Measurements from ENCODE around the gene BCAP31. TPM values are rescaled to one million over a fixed set of nuclear protein-coding genes. Genes with fewer than 3 reads are reported as not detected.

BCAP31 gene
- total RNA-seq, 1 experiment from 2014 or later, result 289 TPM

GRCh38 chrX:153667281-153667955, 56.8 kb downstream of the BCAP31 start:
- Histone ChIP-seq H3K9ac (ENCODE audit: low read length) (no peak overlapping the region), H3F3A (ENCODE audit: low read length, unreplicated experiment) (no peaks in the 10 kb centered on the region), H3K4me3 (ENCODE audit: low read length) (peak overlapping the region; percentile 41; the same call in 1 of the 2 replicates), H3K4me2 (ENCODE audit: low read length) (peak overlapping the region; percentile 67), H3K9me2 (replicated peaks; ENCODE audit: low read length) (no peaks in the 10 kb centered on the region), H3K9me3 (ENCODE audit: low read length) (no peaks in the 10 kb centered on the region), H3K4me1 (ENCODE audit: insufficient read depth, low read length) (no peaks in the 10 kb centered on the region), H3K27me3 (ENCODE audit: low read length) (no peaks in the 10 kb centered on the region), H4K20me1 (ENCODE audit: low read length) (no peaks in the 10 kb centered on the region), H3K36me3 (ENCODE audit: low read depth, low read length) (no peaks in the 10 kb centered on the region), H3K79me2 (ENCODE audit: low read length) (no peaks in the 10 kb centered on the region), H3K27ac (ENCODE audit: low read length) (no peak overlapping the region), H2AFZ (ENCODE audit: low read length) (peak overlapping the region; percentile 64; the same call in 1 of the 2 replicates)
- ATAC-seq, result peak; percentile 26
- no peak for DNase-seq
- TF ChIP-seq EZH2phosphoT487 (IDR thresholded peaks at IDR 0.05; ENCODE audit: borderline replicate concordance, low read length) (no peak), EZH2 (IDR thresholded peaks at IDR 0.05; ENCODE audit: low read length, unreplicated experiment) (no peak), CTCF (conservative IDR thresholded peaks at IDR 0.05; ENCODE audit: low read depth, low read length) (no peak)
- CTCF ChIA-PET, result interaction anchor here (1.0 to 1.7 kb wide), 6 partner anchors 10 to 128 kb away, joined by 3 to 9 read pairs (median 6); partner anchors contain the start of gene CCNQ
- no TSS peak for BruUV-seq (replicated peaks)
- POLR2A ChIA-PET (ENCODE audit: unreplicated experiment), result no interaction called here
- intact Hi-C loops (cut with micrococcal nuclease), result loop anchor here (5.0 kb wide), 1 partner anchor 130 kb away; no protein-coding TSS in a partner anchor

GRCh38 chrX:153665726-153666306, 58.4 kb downstream of the BCAP31 start:
- H3K27me3 ChIP-seq (ENCODE audit: low read length), result 0 out of 2 replicates have a peak, but pooled peaks cover 2% of the 10 kb centered on the region
- H3K4me2 ChIP-seq (ENCODE audit: low read length), result no peak overlapping the region
- DNase-seq (no peak), ATAC-seq (no peak)
- no peak overlapping the region for H3K4me3 ChIP-seq (ENCODE audit: low read length)
- no peaks in the 10 kb centered on the region for H3K9me2 ChIP-seq (replicated peaks; ENCODE audit: low read length)
- no peaks in the 10 kb centered on the region for H3K4me1 ChIP-seq (ENCODE audit: insufficient read depth, low read length)
- ChIA-PET POLR2A (ENCODE audit: unreplicated experiment) (no interaction called here), CTCF (no interaction called here)
- no peak overlapping the region for H3K9ac ChIP-seq (ENCODE audit: low read length)
- no peaks in the 10 kb centered on the region for H3F3A ChIP-seq (ENCODE audit: low read length, unreplicated experiment)
- no peaks in the 10 kb centered on the region for H3K36me3 ChIP-seq (ENCODE audit: low read depth, low read length)
- TF ChIP-seq CTCF (conservative IDR thresholded peaks at IDR 0.05; ENCODE audit: low read depth, low read length) (no peak), EZH2 (IDR thresholded peaks at IDR 0.05; ENCODE audit: low read length, unreplicated experiment) (no peak), EZH2phosphoT487 (IDR thresholded peaks at IDR 0.05; ENCODE audit: borderline replicate concordance, low read length) (no peak)
- no peak overlapping the region for H2AFZ ChIP-seq (ENCODE audit: low read length)
- intact Hi-C loops (cut with micrococcal nuclease), result loop anchor here (5.0 kb wide), 1 partner anchor 129 kb away; no protein-coding TSS in a partner anchor
- H4K20me1 ChIP-seq (ENCODE audit: low read length), result no peaks in the 10 kb centered on the region
- no peaks in the 10 kb centered on the region for H3K79me2 ChIP-seq (ENCODE audit: low read length)
- BruUV-seq (replicated peaks), result no TSS peak
- H3K27ac ChIP-seq (ENCODE audit: low read length), result no peak overlapping the region
- no peaks in the 10 kb centered on the region for H3K9me3 ChIP-seq (ENCODE audit: low read length)

- Histone ChIP-seq H3K36me3 (ENCODE audit: low read depth, low read length) (no peaks in the 10 kb centered on the region), H3K4me3 (ENCODE audit: low read length) (no peak overlapping the region), H3K9me3 (ENCODE audit: low read length) (no peaks in the 10 kb centered on the region), H3K9me2 (replicated peaks; ENCODE audit: low read length) (no peaks in the 10 kb centered on the region), H2AFZ (ENCODE audit: low read length) (no peak overlapping the region), H3K79me2 (ENCODE audit: low read length) (no peaks in the 10 kb centered on the region), H4K20me1 (ENCODE audit: low read length) (no peaks in the 10 kb centered on the region), H3K27ac (ENCODE audit: low read length) (no peak overlapping the region), H3K27me3 (ENCODE audit: low read length) (0 out of 2 replicates have a peak, but pooled peaks cover 2% of the 10 kb centered on the region), H3K9ac (ENCODE audit: low read length) (no peak overlapping the region), H3F3A (ENCODE audit: low read length, unreplicated experiment) (no peaks in the 10 kb centered on the region), H3K4me2 (ENCODE audit: low read length) (no peak overlapping the region), H3K4me1 (ENCODE audit: insufficient read depth, low read length) (no peaks in the 10 kb centered on the region)
- ATAC-seq, result no peak
- ChIA-PET POLR2A (ENCODE audit: unreplicated experiment) (no interaction called here), CTCF (no interaction called here)
- DNase-seq, result no peak
- TF ChIP-seq CTCF (conservative IDR thresholded peaks at IDR 0.05; ENCODE audit: low read depth, low read length) (no peak; the same call in 1 of the 2 replicates), EZH2 (IDR thresholded peaks at IDR 0.05; ENCODE audit: low read length, unreplicated experiment) (no peak), EZH2phosphoT487 (IDR thresholded peaks at IDR 0.05; ENCODE audit: borderline replicate concordance, low read length) (no peak)
- intact Hi-C loops (cut with micrococcal nuclease), result no loop called here
- no TSS peak for BruUV-seq (replicated peaks)
These were observed 61.9 kb downstream of the BCAP31 start for GRCh38 chrX:153662266-153662665.

Measured in PC-3 (cell line).